Measurements from ENCODE around the gene PCK1. TPM values are rescaled to one million over a fixed set of nuclear protein-coding genes. Genes with fewer than 3 reads are reported as not detected.

The PCK1 gene
- total RNA-seq, 1 experiment from 2014 or later = not detected

DNA sequence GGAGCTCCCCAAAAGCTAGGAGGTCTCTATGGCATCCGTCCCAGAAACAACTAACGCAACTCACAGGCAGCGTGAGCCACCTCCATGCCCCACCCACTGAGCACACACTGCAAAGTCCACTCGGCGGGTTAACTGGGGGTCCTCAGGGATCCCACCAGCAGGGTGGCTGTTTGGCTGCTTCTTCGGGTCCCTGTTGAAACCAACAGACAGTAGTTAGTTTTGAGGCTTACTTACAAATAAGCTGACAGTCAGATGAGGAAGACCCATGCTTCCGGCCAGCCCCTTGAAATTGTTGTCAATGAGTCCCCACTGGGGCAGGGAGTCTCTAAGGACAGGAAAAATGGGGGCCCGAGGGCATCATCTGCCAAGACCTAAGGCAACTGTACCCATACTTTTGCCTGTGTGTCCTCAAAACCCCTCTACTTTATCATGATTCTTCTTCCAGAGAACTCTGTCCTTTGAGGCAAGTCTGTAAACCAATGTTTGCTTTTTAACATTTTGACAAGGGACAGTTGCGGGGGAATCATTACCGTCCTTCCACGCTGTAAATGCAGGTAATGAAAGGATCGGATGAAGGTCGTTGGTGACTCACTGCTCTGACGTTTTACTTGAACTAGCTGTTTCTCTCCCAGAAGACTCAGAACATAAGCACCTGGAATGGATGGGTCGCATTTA, 2.2 kb upstream of the PCK1 start:
- Histone ChIP-seq H3K9ac (ENCODE audit: low read length) (no peak overlapping the region), H2AFZ (ENCODE audit: low read length) (no peak overlapping the region), H3K36me3 (ENCODE audit: low read depth, low read length) (no peaks in the 10 kb centered on the region), H3F3A (ENCODE audit: low read length, unreplicated experiment) (no peaks in the 10 kb centered on the region), H3K9me3 (ENCODE audit: low read length) (no peaks in the 10 kb centered on the region), H3K79me2 (ENCODE audit: low read length) (no peaks in the 10 kb centered on the region), H3K4me3 (ENCODE audit: low read length) (no peak overlapping the region), H3K27ac (ENCODE audit: low read length) (no peak overlapping the region), H3K27me3 (ENCODE audit: low read length) (peaks cover 96% of the 10 kb centered on the region), H4K20me1 (ENCODE audit: low read length) (no peaks in the 10 kb centered on the region), H3K4me1 (ENCODE audit: insufficient read depth, low read length) (no peaks in the 10 kb centered on the region), H3K9me2 (replicated peaks; ENCODE audit: low read length) (no peaks in the 10 kb centered on the region), H3K4me2 (ENCODE audit: low read length) (no peak overlapping the region)
- no TSS peak for BruUV-seq (replicated peaks)
- CTCF ChIA-PET = no interaction called here
- intact Hi-C loops (cut with micrococcal nuclease) = no loop called here
- DNase-seq (peak; percentile 36), ATAC-seq (no peak; the same call in 1 of the 2 replicates)
- POLR2A ChIA-PET (ENCODE audit: unreplicated experiment) = no interaction called here
- TF ChIP-seq EZH2 (IDR thresholded peaks at IDR 0.05; ENCODE audit: low read length, unreplicated experiment) = no peak
- TF ChIP-seq, protein P1, sequence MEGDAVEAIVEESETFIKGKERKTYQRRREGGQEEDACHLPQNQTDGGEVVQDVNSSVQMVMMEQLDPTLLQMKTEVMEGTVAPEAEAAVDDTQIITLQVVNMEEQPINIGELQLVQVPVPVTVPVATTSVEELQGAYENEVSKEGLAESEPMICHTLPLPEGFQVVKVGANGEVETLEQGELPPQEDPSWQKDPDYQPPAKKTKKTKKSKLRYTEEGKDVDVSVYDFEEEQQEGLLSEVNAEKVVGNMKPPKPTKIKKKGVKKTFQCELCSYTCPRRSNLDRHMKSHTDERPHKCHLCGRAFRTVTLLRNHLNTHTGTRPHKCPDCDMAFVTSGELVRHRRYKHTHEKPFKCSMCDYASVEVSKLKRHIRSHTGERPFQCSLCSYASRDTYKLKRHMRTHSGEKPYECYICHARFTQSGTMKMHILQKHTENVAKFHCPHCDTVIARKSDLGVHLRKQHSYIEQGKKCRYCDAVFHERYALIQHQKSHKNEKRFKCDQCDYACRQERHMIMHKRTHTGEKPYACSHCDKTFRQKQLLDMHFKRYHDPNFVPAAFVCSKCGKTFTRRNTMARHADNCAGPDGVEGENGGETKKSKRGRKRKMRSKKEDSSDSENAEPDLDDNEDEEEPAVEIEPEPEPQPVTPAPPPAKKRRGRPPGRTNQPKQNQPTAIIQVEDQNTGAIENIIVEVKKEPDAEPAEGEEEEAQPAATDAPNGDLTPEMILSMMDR (conservative IDR thresholded peaks at IDR 0.05; ENCODE audit: low read depth, low read length) = no peak
- TF ChIP-seq EZH2phosphoT487 (IDR thresholded peaks at IDR 0.05; ENCODE audit: borderline replicate concordance, low read length) = no peak

- Histone ChIP-seq H3K9me2 (replicated peaks; ENCODE audit: low read length) (no peaks in the 10 kb centered on the region), H3K9ac (ENCODE audit: low read length) (no peak overlapping the region), H3K4me2 (ENCODE audit: low read length) (no peak overlapping the region), H2AFZ (ENCODE audit: low read length) (no peak overlapping the region), H3K27ac (ENCODE audit: low read length) (no peak overlapping the region), H3K4me3 (ENCODE audit: low read length) (no peak overlapping the region), H3K4me1 (ENCODE audit: insufficient read depth, low read length) (no peaks in the 10 kb centered on the region), H3K79me2 (ENCODE audit: low read length) (no peaks in the 10 kb centered on the region), H3K36me3 (ENCODE audit: low read depth, low read length) (no peaks in the 10 kb centered on the region), H3K27me3 (ENCODE audit: low read length) (peaks cover 97% of the 10 kb centered on the region), H4K20me1 (ENCODE audit: low read length) (no peaks in the 10 kb centered on the region), H3K9me3 (ENCODE audit: low read length) (no peaks in the 10 kb centered on the region), H3F3A (ENCODE audit: low read length, unreplicated experiment) (no peaks in the 10 kb centered on the region)
- no TSS peak for BruUV-seq (replicated peaks)
- ChIA-PET CTCF (no interaction called here), POLR2A (ENCODE audit: unreplicated experiment) (no interaction called here)
- TF ChIP-seq, protein P1 (conservative IDR thresholded peaks at IDR 0.05; ENCODE audit: low read depth, low read length) = no peak
- TF ChIP-seq EZH2phosphoT487 (IDR thresholded peaks at IDR 0.05; ENCODE audit: borderline replicate concordance, low read length) = no peak
- TF ChIP-seq EZH2 (IDR thresholded peaks at IDR 0.05; ENCODE audit: low read length, unreplicated experiment) = no peak
- no peak for ATAC-seq
- DNase-seq = no peak
- intact Hi-C loops (cut with micrococcal nuclease) = no loop called here
Measured at GRCh38 chr20:57559289-57559634, 1.6 kb upstream of the PCK1 start.

DNA sequence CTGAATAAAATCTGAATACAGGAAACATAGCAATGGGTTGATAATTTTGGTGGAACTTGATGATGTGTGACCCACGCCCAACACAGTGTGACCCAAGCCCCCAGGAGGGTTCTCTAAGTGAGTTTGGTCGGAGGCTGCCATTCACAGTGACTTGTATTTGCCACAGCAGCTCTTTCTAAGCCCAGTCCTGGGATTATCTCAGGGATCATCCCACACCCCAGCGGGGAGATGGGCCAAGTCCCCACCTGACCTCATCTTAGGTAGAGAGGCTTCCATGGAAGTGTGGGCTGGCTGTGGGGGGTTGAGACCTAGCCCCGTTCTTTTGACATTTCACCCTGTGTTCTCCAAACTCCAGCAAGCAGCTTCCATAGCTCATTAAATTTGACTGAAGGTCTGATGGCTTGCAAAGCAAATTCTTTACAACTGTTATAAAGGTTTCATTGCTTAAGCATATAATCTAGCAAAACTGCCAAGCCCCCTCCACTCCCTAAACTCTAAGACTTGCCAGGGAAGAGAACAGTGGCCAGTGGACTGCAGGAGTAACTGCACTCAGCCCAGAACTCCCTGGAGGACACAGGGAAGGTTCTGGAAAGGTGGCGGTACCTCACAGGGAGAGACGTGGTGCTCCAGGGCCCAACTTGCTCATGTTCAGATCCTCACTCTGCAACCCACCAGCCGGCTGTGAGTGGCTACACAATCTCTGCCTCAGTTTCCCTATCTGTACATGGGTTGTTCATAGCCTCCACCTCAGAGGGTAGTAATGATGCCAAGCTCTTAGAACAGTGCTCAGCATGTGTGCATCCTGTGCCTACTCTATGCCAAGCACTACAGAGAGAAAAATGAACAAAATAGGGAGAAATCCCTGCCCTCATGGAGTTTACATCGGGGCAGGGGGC, 1.0 kb upstream of the PCK1 start:
- CTCF ChIA-PET = no interaction called here
- Histone ChIP-seq H3K27ac (ENCODE audit: low read length) (no peak overlapping the region), H3K9me3 (ENCODE audit: low read length) (no peaks in the 10 kb centered on the region), H3K9me2 (replicated peaks; ENCODE audit: low read length) (no peaks in the 10 kb centered on the region), H3K4me3 (ENCODE audit: low read length) (no peak overlapping the region), H3K79me2 (ENCODE audit: low read length) (no peaks in the 10 kb centered on the region), H3K4me1 (ENCODE audit: insufficient read depth, low read length) (no peaks in the 10 kb centered on the region), H3K27me3 (ENCODE audit: low read length) (peaks cover 97% of the 10 kb centered on the region), H3K4me2 (ENCODE audit: low read length) (no peak overlapping the region), H3K9ac (ENCODE audit: low read length) (no peak overlapping the region), H4K20me1 (ENCODE audit: low read length) (no peaks in the 10 kb centered on the region), H3K36me3 (ENCODE audit: low read depth, low read length) (no peaks in the 10 kb centered on the region), H3F3A (ENCODE audit: low read length, unreplicated experiment) (no peaks in the 10 kb centered on the region), H2AFZ (ENCODE audit: low read length) (no peak overlapping the region)
- ATAC-seq = no peak
- TF ChIP-seq, protein P1 (conservative IDR thresholded peaks at IDR 0.05; ENCODE audit: low read depth, low read length) = no peak
- TF ChIP-seq EZH2phosphoT487 (IDR thresholded peaks at IDR 0.05; ENCODE audit: borderline replicate concordance, low read length) = no peak
- no peak for TF ChIP-seq EZH2 (IDR thresholded peaks at IDR 0.05; ENCODE audit: low read length, unreplicated experiment)
- POLR2A ChIA-PET (ENCODE audit: unreplicated experiment) = no interaction called here
- no peak for DNase-seq
- intact Hi-C loops (cut with micrococcal nuclease) = no loop called here
- no TSS peak for BruUV-seq (replicated peaks)
